Keratinocyte (primary cell): ENCODE results near the gene PLSCR3. TPM values are rescaled to one million over a fixed set of nuclear protein-coding genes. Genes with fewer than 3 reads are reported as not detected.
"Not testable (repeated sequence)": the region's sequence is repeated elsewhere in the genome, so short reads cannot be mapped to it uniquely, and the experiment has no call there.

Experiments used
- DNase-seq: peaks from one replicate; pipeline ENCODE4 v3.0.0-alpha.2; 2011; ENCODE audit warnings: low read depth, missing footprints, low spot score
- FAIRE-seq: peaks from 2 replicates; lab custom pipeline; 2011; peaks lifted over from hg19 to GRCh38; lab: Jason Lieb, UNC
- H2AFZ ChIP-seq: 2 replicates; pipeline ENCODE4 v1.6.0; 2012; ENCODE audit warnings: low read length, control low read depth, inconsistent platforms; ENCODE audit not compliant: control insufficient read depth
- H3K27ac ChIP-seq: 2 replicates; pipeline ENCODE4 v1.5.1; 2011; ENCODE audit warnings: low read length; ENCODE audit not compliant: control insufficient read depth, insufficient read depth
- H3K27me3 ChIP-seq: 3 replicates; pipeline ENCODE4 v1.6.0; 2011; ENCODE audit warnings: low read length; ENCODE audit not compliant: control insufficient read depth, insufficient read depth; ENCODE audit errors: extremely low read depth
- H3K36me3 ChIP-seq, 2 experiments: 2 replicates in 1 of 2; 3 replicates in 1 of 2; pipeline ENCODE4 v1.5.1; 2011; ENCODE audit warnings: low read length in 2 of 2, mild to moderate bottlenecking in 1 of 2; ENCODE audit not compliant: control insufficient read depth in 2 of 2, insufficient read depth in 2 of 2; ENCODE audit errors: extremely low read depth in 1 of 2
- H3K4me1 ChIP-seq: 3 replicates; pipeline ENCODE4 v1.5.1; 2011; ENCODE audit warnings: low read length; ENCODE audit not compliant: control insufficient read depth, insufficient read depth; ENCODE audit errors: extremely low read depth
- H3K4me2 ChIP-seq: 3 replicates; pipeline ENCODE4 v1.6.0; 2011; ENCODE audit warnings: low read depth, low read length; ENCODE audit not compliant: control insufficient read depth, insufficient read depth; ENCODE audit errors: extremely low read depth
- H3K4me3 ChIP-seq, 3 experiments: fragments of 200-600 bp in 1 of 3; sonication (generic) in 1 of 3; 2 replicates in 2 of 3; 3 replicates in 1 of 3; pipeline ENCODE4 v1.5.1; 2011 to 2016; ENCODE audit warnings: low read length in 3 of 3, mild to moderate bottlenecking in 3 of 3, control low read depth in 2 of 3, inconsistent platforms in 1 of 3, low read depth in 1 of 3, mixed read lengths in 1 of 3, mixed run types in 1 of 3, moderate library complexity in 1 of 3; ENCODE audit not compliant: control insufficient read depth in 2 of 3, insufficient read depth in 2 of 3; ENCODE audit errors: extremely low read depth in 1 of 3
- H3K79me2 ChIP-seq: 2 replicates; pipeline ENCODE4 v1.6.0; 2012; ENCODE audit warnings: low read length; ENCODE audit not compliant: control insufficient read depth, insufficient read depth
- H3K9ac ChIP-seq: 3 replicates; pipeline ENCODE4 v1.6.0; 2011; ENCODE audit warnings: low read length; ENCODE audit not compliant: control insufficient read depth, insufficient read depth; ENCODE audit errors: extremely low read depth
- H3K9me1 ChIP-seq: 3 replicates; pipeline ENCODE4 v1.6.0; 2011; ENCODE audit warnings: low read length; ENCODE audit not compliant: control insufficient read depth, insufficient read depth; ENCODE audit errors: extremely low read depth
- H3K9me3 ChIP-seq: 2 replicates; pipeline ENCODE4 v1.5.1; 2012; ENCODE audit warnings: low read depth, low read length; ENCODE audit not compliant: control insufficient read depth
- H4K20me1 ChIP-seq: 3 replicates; pipeline ENCODE4 v1.6.0; 2011; ENCODE audit warnings: low read length; ENCODE audit not compliant: control insufficient read depth, insufficient read depth; ENCODE audit errors: extremely low read depth
- CTCF ChIP-seq, 3 experiments: IDR thresholded peaks in 1 of 3; conservative IDR thresholded peaks in 1 of 3; optimal IDR thresholded peaks in 1 of 3; 2 replicates in 2 of 3; 3 replicates in 1 of 3; pipeline versions ENCODE3 to v1.5.1; 2011; ENCODE audit warnings: low read length in 3 of 3, mild to moderate bottlenecking in 3 of 3, moderate library complexity in 2 of 3, control low read depth in 1 of 3, inconsistent platforms in 1 of 3; ENCODE audit not compliant: insufficient read depth in 2 of 3; ENCODE audit errors: extremely low read depth in 1 of 3
- EZH2 ChIP-seq: IDR thresholded peaks from one replicate; pipeline ENCODE4 v1.6.1; 2012; ENCODE audit warnings: inconsistent platforms, mild to moderate bottlenecking, low read length, moderate library complexity
- dilution Hi-C: fragments of 300-500 bp; cut with MboI; formaldehyde crosslinking; loops from one replicate; pipeline ENCODE4 v1.7.0; 2020; ENCODE audit warnings: low sequenced_read_pairs; ENCODE audit not compliant: extremely low pct_ligation_motif_present
- polyA plus RNA-seq, 5 experiments: library from polyadenylated mRNA; depleted of rRNA in 3 of 5; stranded (reverse) in 3 of 5; stranded (forward) in 1 of 5; unstranded in 1 of 5; fragments of >200 nt; gene quantifications; 1 replicate in 1 of 5; 2 replicates in 3 of 5; 3 replicates in 1 of 5; pipeline versions ENCODE4 v1.2.1 to v1.2.3, GENCODE V29; 2011 to 2012; ENCODE audit warnings: missing spikeins in 2 of 5, low read depth in 1 of 5, low replicate concordance in 1 of 5

Gene PLSCR3
- polyA plus RNA-seq, 1 donor (not counting 4 experiments of a cell fraction or from before 2014, with no cell fraction given): 30.5 TPM

GRCh38 chr17:7367083-7367482 is 27.2 kb downstream of the PLSCR3 start:
- no peak overlapping the region for H3K9ac ChIP-seq
- no peak overlapping the region for H3K4me3 ChIP-seq
- no peaks in the 10 kb centered on the region for H3K9me3 ChIP-seq
- H3K4me2 ChIP-seq: no peak overlapping the region
- no peak overlapping the region for H2AFZ ChIP-seq
- H3K9me1 ChIP-seq: no peaks in the 10 kb centered on the region
- no peaks in the 10 kb centered on the region for H3K27me3 ChIP-seq
- FAIRE-seq (no peak), DNase-seq (no peak)
- no peaks in the 10 kb centered on the region for H3K79me2 ChIP-seq
- dilution Hi-C loops: no loop called here
- H3K27ac ChIP-seq: no peak overlapping the region
- no peaks in the 10 kb centered on the region for H3K36me3 ChIP-seq
- H3K4me1 ChIP-seq: peaks cover 6% of the 10 kb centered on the region
- TF ChIP-seq EZH2: no peak
- TF ChIP-seq CTCF (optimal IDR thresholded peaks at IDR 0.05 in 1 of 3, IDR thresholded peaks at IDR 0.05 in 1 of 3, conservative IDR thresholded peaks at IDR 0.05 in 1 of 3; ENCODE audit: extremely low read depth in 1 of 3, insufficient read depth in 2 of 3, low read length in 3 of 3): no peak
- no peaks in the 10 kb centered on the region for H4K20me1 ChIP-seq

GRCh38 chr17:7365963-7366362 is 28.4 kb downstream of the PLSCR3 start:
- H3K9ac ChIP-seq, H3K27me3 ChIP-seq, H2AFZ ChIP-seq, DNase-seq, H3K4me3 ChIP-seq, dilution Hi-C loops, H4K20me1 ChIP-seq, H3K27ac ChIP-seq, H3K36me3 ChIP-seq, H3K9me1 ChIP-seq, H3K79me2 ChIP-seq, H3K4me2 ChIP-seq, H3K9me3 ChIP-seq, FAIRE-seq: not testable (repeated sequence)
- peaks cover 12% of the 10 kb centered on the region for H3K4me1 ChIP-seq

GRCh38 chr17:7363311-7363710 is 31.0 kb downstream of the PLSCR3 start:
- Histone ChIP-seq H3K79me2 (no peaks in the 10 kb centered on the region), H3K4me1 (peaks cover 12% of the 10 kb centered on the region), H3K9me3 (no peaks in the 10 kb centered on the region), H3K27me3 (no peaks in the 10 kb centered on the region), H3K36me3 (no peaks in the 10 kb centered on the region), H3K27ac (no peak overlapping the region), H3K9me1 (no peaks in the 10 kb centered on the region), H3K4me3 (no peak overlapping the region), H3K9ac (no peak overlapping the region), H4K20me1 (no peaks in the 10 kb centered on the region), H2AFZ (no peak overlapping the region), H3K4me2 (no peak overlapping the region)
- TF ChIP-seq EZH2: no peak
- no peak for TF ChIP-seq CTCF (optimal IDR thresholded peaks at IDR 0.05 in 1 of 3, IDR thresholded peaks at IDR 0.05 in 1 of 3, conservative IDR thresholded peaks at IDR 0.05 in 1 of 3; ENCODE audit: extremely low read depth in 1 of 3, insufficient read depth in 2 of 3, low read length in 3 of 3)
- no peak for DNase-seq
- no peak for FAIRE-seq
- dilution Hi-C loops: no loop called here
